ENCODE results near the gene MAP7D3. TPM values are rescaled to one million over a fixed set of nuclear protein-coding genes. Genes with fewer than 3 reads are reported as not detected.

Gene MAP7D3
- total and polyA plus RNA-seq, 9 of the 15 experiments (the other 6 are each of a cell fraction or from before 2014, with no cell fraction given), result 9.4 to 27.7 (median 14.0) TPM

- H3K79me2 ChIP-seq (ENCODE audit: control insufficient read depth, insufficient read depth, low read length), result no peaks in the 10 kb centered on the region
- ATAC-seq (no peak), FAIRE-seq (no peak), DNase-seq (ENCODE audit: extremely low read depth in 1 of 4, low spot score in 3 of 4) (no peak)
- CTCF ChIA-PET (ENCODE audit: low intra/inter-chr PET ratio), result no interaction called here
- no peaks in the 10 kb centered on the region for H3K9me3 ChIP-seq (replicated peaks; ENCODE audit: control insufficient read depth, insufficient read depth, low read depth, low read length)
- no peak overlapping the region for H2AFZ ChIP-seq (ENCODE audit: low read depth, low read length)
- no peaks in the 10 kb centered on the region for H3K9me1 ChIP-seq (ENCODE audit: control insufficient read depth, insufficient read depth, low read length)
- no TSS peak for BruUV-seq (replicated peaks)
- TF ChIP-seq MECOM (CRISPR knock-in tag; IDR thresholded peaks at IDR 0.05) (no peak), ATF1 (CRISPR knock-in tag; IDR thresholded peaks at IDR 0.05) (no peak), ATF1 (tag; IDR thresholded peaks at IDR 0.05) (0 out of 2 replicates have a peak, but pooled peaks have one; percentile 32)
- H3K4me2 ChIP-seq (ENCODE audit: insufficient read depth, low read length), result no peak overlapping the region
- H3K36me3 ChIP-seq (ENCODE audit: control insufficient read depth, insufficient read depth, low read length), result no peaks in the 10 kb centered on the region
- no peaks in the 10 kb centered on the region for H4K20me1 ChIP-seq (replicated peaks; ENCODE audit: control insufficient read depth, insufficient read depth, low read length)
- in situ Hi-C loops (cut with MboI), result no loop called here
- intact Hi-C loops (cut with micrococcal nuclease), result no loop called here
- no peaks in the 10 kb centered on the region for H3K4me1 ChIP-seq (replicated peaks in 1 of 2; ENCODE audit: control insufficient read depth in 2 of 2, insufficient read depth in 2 of 2, low read length in 2 of 2)
- H3K4me3 ChIP-seq, result no peak overlapping the region
- no peak overlapping the region for H3K27ac ChIP-seq (ENCODE audit: extremely low read depth, low read depth, low read length)
- POLR2A ChIA-PET, result interaction anchor here (0.9 kb wide), 1 partner anchor 17 kb away, joined by 3 read pairs; no protein-coding TSS in a partner anchor
- WGBS (ENCODE audit: insufficient coverage, low coverage, missing lambda C conversion rate), result 0% methylated on average over 8 of the region's 8 CpGs
- peaks cover 2 to 3% of the 10 kb centered on the region in 2 experiments; a peak in 3 of 5 replicates for H3K27me3 ChIP-seq (ENCODE audit: control insufficient read depth in 2 of 2, insufficient read depth in 2 of 2, low read length in 2 of 2)
- no peak overlapping the region for H3K9ac ChIP-seq (ENCODE audit: insufficient read depth in 1 of 2, low read depth in 2 of 2, low read length in 2 of 2)
Observed at GRCh38 chrX:136185401-136186022, 65.7 kb downstream of the MAP7D3 start.

GRCh38 chrX:136183917-136184316 is 67.3 kb downstream of the MAP7D3 start:
- H3K27ac ChIP-seq (ENCODE audit: extremely low read depth, low read depth, low read length), result no peak overlapping the region
- ATAC-seq (no peak), DNase-seq (ENCODE audit: extremely low read depth in 1 of 4, low spot score in 3 of 4) (no peak), FAIRE-seq (no peak)
- no peak for TF ChIP-seq ATF2 (CRISPR knock-in tag; IDR thresholded peaks at IDR 0.05)
- TF ChIP-seq CBX8 (IDR thresholded peaks at IDR 0.05; ENCODE audit: borderline replicate concordance, extremely low read depth, low read depth, low read length, poor library complexity, severe bottlenecking), result peak; percentile 32
- peak; percentile 46 for TF ChIP-seq CBX2 (IDR thresholded peaks at IDR 0.05; ENCODE audit: insufficient read depth, low read length, poor library complexity, severe bottlenecking)
- H4K20me1 ChIP-seq (replicated peaks; ENCODE audit: control insufficient read depth, insufficient read depth, low read length), result no peaks in the 10 kb centered on the region
- no peak overlapping the region for H3K4me3 ChIP-seq
- H3K9ac ChIP-seq (ENCODE audit: insufficient read depth in 1 of 2, low read depth in 2 of 2, low read length in 2 of 2), result no peak overlapping the region
- H3K4me2 ChIP-seq (ENCODE audit: insufficient read depth, low read length), result no peak overlapping the region
- WGBS (ENCODE audit: insufficient coverage, low coverage, missing lambda C conversion rate), result 0% methylated on average over 1 of the region's 1 CpG
- no peaks in the 10 kb centered on the region for H3K9me1 ChIP-seq (ENCODE audit: control insufficient read depth, insufficient read depth, low read length)
- BruUV-seq (replicated peaks), result no TSS peak
- in situ Hi-C loops (cut with MboI) (no loop called here), intact Hi-C loops (cut with micrococcal nuclease) (no loop called here)
- H3K79me2 ChIP-seq (ENCODE audit: control insufficient read depth, insufficient read depth, low read length), result no peaks in the 10 kb centered on the region
- no peaks in the 10 kb centered on the region for H3K36me3 ChIP-seq (ENCODE audit: control insufficient read depth, insufficient read depth, low read length)
- H2AFZ ChIP-seq (ENCODE audit: low read depth, low read length), result no peak overlapping the region
- ChIA-PET POLR2A (interaction anchor here (0.6 kb wide), 1 partner anchor 289 kb away, joined by 4 read pairs; no protein-coding TSS in a partner anchor), CTCF (ENCODE audit: low intra/inter-chr PET ratio) (no interaction called here)
- peaks cover 0 to 6% of the 10 kb centered on the region in 2 experiments; a peak in 4 of 5 replicates for H3K27me3 ChIP-seq (ENCODE audit: control insufficient read depth in 2 of 2, insufficient read depth in 2 of 2, low read length in 2 of 2)
- no peaks in the 10 kb centered on the region for H3K4me1 ChIP-seq (replicated peaks in 1 of 2; ENCODE audit: control insufficient read depth in 2 of 2, insufficient read depth in 2 of 2, low read length in 2 of 2)
- no peaks in the 10 kb centered on the region for H3K9me3 ChIP-seq (replicated peaks; ENCODE audit: control insufficient read depth, insufficient read depth, low read depth, low read length)
